Measurements from ENCODE around the gene ANKRD13B.

DNA sequence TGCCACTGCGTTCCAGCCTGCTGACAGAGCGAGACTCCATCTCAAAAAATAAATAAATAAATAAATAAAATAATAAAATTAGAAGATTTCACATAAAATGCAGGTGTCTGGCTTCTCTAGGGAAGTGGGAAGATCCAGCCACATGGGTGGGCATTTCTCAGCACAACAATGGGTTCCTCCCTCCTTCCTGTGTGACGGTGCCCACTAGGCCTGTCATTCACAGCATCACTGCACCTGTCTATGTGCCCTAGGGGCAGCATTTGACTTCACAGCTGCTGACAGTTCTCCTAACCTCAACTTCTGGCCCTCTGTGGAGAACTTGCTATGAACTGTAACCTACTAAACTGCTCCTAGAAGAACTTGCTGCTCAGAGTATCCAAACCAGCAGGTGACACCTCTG, 29.1 kb upstream of the ANKRD13B start:
- TF ChIP-seq, protein P1, sequence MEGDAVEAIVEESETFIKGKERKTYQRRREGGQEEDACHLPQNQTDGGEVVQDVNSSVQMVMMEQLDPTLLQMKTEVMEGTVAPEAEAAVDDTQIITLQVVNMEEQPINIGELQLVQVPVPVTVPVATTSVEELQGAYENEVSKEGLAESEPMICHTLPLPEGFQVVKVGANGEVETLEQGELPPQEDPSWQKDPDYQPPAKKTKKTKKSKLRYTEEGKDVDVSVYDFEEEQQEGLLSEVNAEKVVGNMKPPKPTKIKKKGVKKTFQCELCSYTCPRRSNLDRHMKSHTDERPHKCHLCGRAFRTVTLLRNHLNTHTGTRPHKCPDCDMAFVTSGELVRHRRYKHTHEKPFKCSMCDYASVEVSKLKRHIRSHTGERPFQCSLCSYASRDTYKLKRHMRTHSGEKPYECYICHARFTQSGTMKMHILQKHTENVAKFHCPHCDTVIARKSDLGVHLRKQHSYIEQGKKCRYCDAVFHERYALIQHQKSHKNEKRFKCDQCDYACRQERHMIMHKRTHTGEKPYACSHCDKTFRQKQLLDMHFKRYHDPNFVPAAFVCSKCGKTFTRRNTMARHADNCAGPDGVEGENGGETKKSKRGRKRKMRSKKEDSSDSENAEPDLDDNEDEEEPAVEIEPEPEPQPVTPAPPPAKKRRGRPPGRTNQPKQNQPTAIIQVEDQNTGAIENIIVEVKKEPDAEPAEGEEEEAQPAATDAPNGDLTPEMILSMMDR (IDR thresholded peaks at IDR 0.05; ENCODE audit: insufficient read depth, low read depth, low read length): no peak
- no peak for TF ChIP-seq EZH2 (IDR thresholded peaks at IDR 0.05; ENCODE audit: insufficient read depth, low read length)

Data from astrocyte (in vitro differentiated cells and primary cell).